HG02884 (cell line): Measurements from ENCODE around the gene TBC1D22A.
"Not testable (repeated sequence)": the region's sequence is repeated elsewhere in the genome, so short reads cannot be mapped to it uniquely, and the experiment has no call there.

Experiments used
- ATAC-seq: cut with Tn5 transposase; IDR thresholded peaks from one replicate; pipeline ENCODE4 v1.9.1; 2021; ENCODE audit warnings: mild to moderate bottlenecking, moderate library complexity; ENCODE audit not compliant: unreplicated experiment

Gene TBC1D22A

GRCh38 chr22:46770151-46770641, 7.7 kb downstream of the TBC1D22A start:
- ATAC-seq = no peak

- ATAC-seq = no peak
Measured at GRCh38 chr22:46770726-46771125, 8.3 kb downstream of the TBC1D22A start.

GRCh38 chr22:46773076-46773475, 10.6 kb downstream of the TBC1D22A start:
- ATAC-seq = no peak

GRCh38 chr22:46774253-46774979, 12.0 kb downstream of the TBC1D22A start:
- peak; percentile 33 for ATAC-seq

GRCh38 chr22:46774980-46775849, 12.8 kb downstream of the TBC1D22A start:
- no peak for ATAC-seq

- ATAC-seq = no peak
Measured at GRCh38 chr22:46775850-46776826, 13.7 kb downstream of the TBC1D22A start.

- no peak for ATAC-seq
Measured at GRCh38 chr22:46776876-46777608, 14.6 kb downstream of the TBC1D22A start.

- no peak for ATAC-seq
Measured at GRCh38 chr22:46777609-46777970, 15.1 kb downstream of the TBC1D22A start.

GRCh38 chr22:46779023-46779422, 16.6 kb downstream of the TBC1D22A start:
- ATAC-seq = no peak

- ATAC-seq = no peak
Measured at GRCh38 chr22:46779651-46780050, 17.2 kb downstream of the TBC1D22A start.

GRCh38 chr22:46780453-46780852, 18.0 kb downstream of the TBC1D22A start:
- no peak for ATAC-seq

GRCh38 chr22:46781291-46781690, 18.8 kb downstream of the TBC1D22A start:
- ATAC-seq = no peak

GRCh38 chr22:46782200-46782599, 19.8 kb downstream of the TBC1D22A start:
- not testable (repeated sequence) for ATAC-seq

GRCh38 chr22:46783721-46784120, 21.3 kb downstream of the TBC1D22A start:
- ATAC-seq = no peak

GRCh38 chr22:46788441-46789172, 26.2 kb downstream of the TBC1D22A start:
- no peak for ATAC-seq

GRCh38 chr22:46789992-46790391, 27.5 kb downstream of the TBC1D22A start:
- ATAC-seq = no peak

- no peak for ATAC-seq
Measured at GRCh38 chr22:46791201-46791731, 28.8 kb downstream of the TBC1D22A start.

GRCh38 chr22:46792061-46792796, 29.8 kb downstream of the TBC1D22A start:
- no peak for ATAC-seq
